Measurements from ENCODE around the gene TCTA.

- no peak for TF ChIP-seq CTCF (optimal IDR thresholded peaks at IDR 0.05 in 1 of 3, IDR thresholded peaks at IDR 0.05 in 1 of 3, conservative IDR thresholded peaks at IDR 0.05 in 1 of 3; ENCODE audit: extremely low read depth in 1 of 3, insufficient read depth in 2 of 3, low read length in 3 of 3)
- no peak for TF ChIP-seq EZH2 (IDR thresholded peaks at IDR 0.05; ENCODE audit: low read length)
Measured at GRCh38 chr3:49412632-49413337, 562 bp downstream of the TCTA start.

Data from keratinocyte (primary cell).